ENCODE data around the gene LRRC3. TPM values are rescaled to one million over a fixed set of nuclear protein-coding genes. Genes with fewer than 3 reads are reported as not detected.

The LRRC3 gene
- total RNA-seq, 2 donors from 2014 or later: 6.5 to 8.3 TPM

- DNase-seq (ENCODE audit: low spot score): no peak
- no peaks in the 10 kb centered on the region for H3K9me3 ChIP-seq
- no peaks in the 10 kb centered on the region for H3K36me3 ChIP-seq
- ATAC-seq (ENCODE audit: insufficient number of reproducible peaks, low FRiP score, low read depth): no peak
- H3K27ac ChIP-seq: no peak overlapping the region
- no peak for TF ChIP-seq CTCF (IDR thresholded peaks at IDR 0.05)
- H3K27me3 ChIP-seq (replicated peaks; ENCODE audit: insufficient read depth): no peaks in the 10 kb centered on the region
- no peak overlapping the region for H3K4me3 ChIP-seq
- H3K4me1 ChIP-seq (ENCODE audit: control insufficient read depth in 1 of 2, low read depth in 2 of 2): no peaks in the 10 kb centered on the region
Measured at GRCh38 chr21:44421901-44422840, 33.1 kb upstream of the LRRC3 start.

- Histone ChIP-seq H3K27ac (no peak overlapping the region), H3K27me3 (replicated peaks; ENCODE audit: insufficient read depth) (no peaks in the 10 kb centered on the region), H3K4me1 (ENCODE audit: control insufficient read depth in 1 of 2, low read depth in 2 of 2) (no peaks in the 10 kb centered on the region), H3K36me3 (no peaks in the 10 kb centered on the region), H3K9me3 (no peaks in the 10 kb centered on the region), H3K4me3 (no peak overlapping the region)
- no peak for DNase-seq (ENCODE audit: low spot score)
- TF ChIP-seq CTCF (IDR thresholded peaks at IDR 0.05): no peak
- ATAC-seq (ENCODE audit: insufficient number of reproducible peaks, low FRiP score, low read depth): no peak
Measured at GRCh38 chr21:44423312-44423821, 31.9 kb upstream of the LRRC3 start.

- ATAC-seq (ENCODE audit: insufficient number of reproducible peaks, low FRiP score, low read depth) (no peak), DNase-seq (ENCODE audit: low spot score) (no peak)
- Histone ChIP-seq H3K4me3 (no peak overlapping the region), H3K4me1 (ENCODE audit: control insufficient read depth in 1 of 2, low read depth in 2 of 2) (no peaks in the 10 kb centered on the region), H3K36me3 (no peaks in the 10 kb centered on the region), H3K9me3 (peaks cover 2% of the 10 kb centered on the region), H3K27ac (no peak overlapping the region), H3K27me3 (replicated peaks; ENCODE audit: insufficient read depth) (no peaks in the 10 kb centered on the region)
- no peak for TF ChIP-seq CTCF (IDR thresholded peaks at IDR 0.05)
Measured at GRCh38 chr21:44423941-44424607, 31.2 kb upstream of the LRRC3 start.

GRCh38 chr21:44424608-44425306 lies 30.6 kb upstream of the LRRC3 start:
- Histone ChIP-seq H3K4me1 (ENCODE audit: control insufficient read depth in 1 of 2, low read depth in 2 of 2) (no peaks in the 10 kb centered on the region), H3K36me3 (no peaks in the 10 kb centered on the region), H3K4me3 (no peak overlapping the region), H3K27me3 (replicated peaks; ENCODE audit: insufficient read depth) (no peaks in the 10 kb centered on the region), H3K27ac (no peak overlapping the region), H3K9me3 (peaks cover 5% of the 10 kb centered on the region)
- ATAC-seq (ENCODE audit: insufficient number of reproducible peaks, low FRiP score, low read depth) (no peak), DNase-seq (ENCODE audit: low spot score) (no peak)
- TF ChIP-seq CTCF (IDR thresholded peaks at IDR 0.05): no peak
